ENCODE data around the gene THOC5. TPM values are rescaled to one million over a fixed set of nuclear protein-coding genes. Genes with fewer than 3 reads are reported as not detected.
"Not testable (repeated sequence)": the region's sequence is repeated elsewhere in the genome, so short reads cannot be mapped to it uniquely, and the experiment has no call there.

THOC5 gene
- total and polyA plus RNA-seq, 4 donors = 21.0 to 51.8 (median 27.9) TPM

GRCh38 chr22:29596408-29596807, 42.9 kb upstream of the THOC5 start:
- DNase-seq (no peak), ATAC-seq (ENCODE audit: insufficient read depth, low FRiP score) (no peak)
- Histone ChIP-seq H3K9ac (ENCODE audit: insufficient read depth in 1 of 2, low read length in 2 of 2) (no peak overlapping the region), H3K27ac (ENCODE audit: low read depth in 1 of 2, low read length in 1 of 2) (no peak overlapping the region), H3K4me3 (no peak overlapping the region), H3K4me1 (ENCODE audit: control insufficient read depth in 5 of 5, insufficient read depth in 5 of 5, low read length in 5 of 5) (peaks cover 0 to 2% (median 0%) of the 10 kb centered on the region in 5 donors), H3K9me3 (ENCODE audit: control insufficient read depth in 4 of 4, insufficient read depth in 3 of 4, low read length in 3 of 4) (no peaks in the 10 kb centered on the region), H3K36me3 (ENCODE audit: control insufficient read depth in 4 of 4, insufficient read depth in 4 of 4, low read length in 4 of 4) (no peaks in the 10 kb centered on the region), H3K27me3 (ENCODE audit: control insufficient read depth in 3 of 3, insufficient read depth in 3 of 3, low read length in 2 of 3) (no peaks in the 10 kb centered on the region)
- 90 to 97% methylated on average over 10 of the region's 10 CpGs for WGBS, 2 donors
- TF ChIP-seq, protein P1, sequence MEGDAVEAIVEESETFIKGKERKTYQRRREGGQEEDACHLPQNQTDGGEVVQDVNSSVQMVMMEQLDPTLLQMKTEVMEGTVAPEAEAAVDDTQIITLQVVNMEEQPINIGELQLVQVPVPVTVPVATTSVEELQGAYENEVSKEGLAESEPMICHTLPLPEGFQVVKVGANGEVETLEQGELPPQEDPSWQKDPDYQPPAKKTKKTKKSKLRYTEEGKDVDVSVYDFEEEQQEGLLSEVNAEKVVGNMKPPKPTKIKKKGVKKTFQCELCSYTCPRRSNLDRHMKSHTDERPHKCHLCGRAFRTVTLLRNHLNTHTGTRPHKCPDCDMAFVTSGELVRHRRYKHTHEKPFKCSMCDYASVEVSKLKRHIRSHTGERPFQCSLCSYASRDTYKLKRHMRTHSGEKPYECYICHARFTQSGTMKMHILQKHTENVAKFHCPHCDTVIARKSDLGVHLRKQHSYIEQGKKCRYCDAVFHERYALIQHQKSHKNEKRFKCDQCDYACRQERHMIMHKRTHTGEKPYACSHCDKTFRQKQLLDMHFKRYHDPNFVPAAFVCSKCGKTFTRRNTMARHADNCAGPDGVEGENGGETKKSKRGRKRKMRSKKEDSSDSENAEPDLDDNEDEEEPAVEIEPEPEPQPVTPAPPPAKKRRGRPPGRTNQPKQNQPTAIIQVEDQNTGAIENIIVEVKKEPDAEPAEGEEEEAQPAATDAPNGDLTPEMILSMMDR (IDR thresholded peaks at IDR 0.05; ENCODE audit: control extremely low read depth, extremely low read depth) = no peak

DNA sequence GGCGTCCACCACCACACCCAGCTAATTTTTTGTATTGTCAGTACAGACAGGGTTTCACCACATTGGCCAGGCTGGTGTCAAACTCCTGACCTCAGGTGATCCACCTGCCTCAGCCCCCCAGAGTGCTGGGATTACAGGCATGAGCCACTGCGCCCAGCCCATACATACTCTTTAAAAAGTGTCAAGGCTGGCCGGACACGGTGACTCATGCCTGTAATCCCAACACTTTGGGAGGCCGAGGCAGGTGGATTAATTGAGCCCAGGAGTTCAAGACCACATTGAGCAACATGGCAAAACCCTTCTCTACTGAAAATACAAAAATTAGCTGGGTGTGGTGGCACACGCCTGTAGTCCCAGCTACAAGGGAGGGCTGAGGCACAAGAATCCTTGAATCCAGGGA, 40.9 kb upstream of the THOC5 start:
- not testable (repeated sequence) for H3K4me1 ChIP-seq (ENCODE audit: control insufficient read depth in 5 of 5, insufficient read depth in 5 of 5, low read length in 5 of 5); ATAC-seq (ENCODE audit: insufficient read depth, low FRiP score); H3K27ac ChIP-seq (ENCODE audit: low read depth in 1 of 2, low read length in 1 of 2); H3K27me3 ChIP-seq (ENCODE audit: control insufficient read depth in 3 of 3, insufficient read depth in 3 of 3, low read length in 2 of 3); H3K36me3 ChIP-seq (ENCODE audit: control insufficient read depth in 4 of 4, insufficient read depth in 4 of 4, low read length in 4 of 4); H3K9me3 ChIP-seq (ENCODE audit: control insufficient read depth in 4 of 4, insufficient read depth in 3 of 4, low read length in 3 of 4); H3K9ac ChIP-seq (ENCODE audit: insufficient read depth in 1 of 2, low read length in 2 of 2); DNase-seq; H3K4me3 ChIP-seq
- 95 to 96% methylated on average over 6 of the region's 6 CpGs for WGBS, 2 donors

DNA sequence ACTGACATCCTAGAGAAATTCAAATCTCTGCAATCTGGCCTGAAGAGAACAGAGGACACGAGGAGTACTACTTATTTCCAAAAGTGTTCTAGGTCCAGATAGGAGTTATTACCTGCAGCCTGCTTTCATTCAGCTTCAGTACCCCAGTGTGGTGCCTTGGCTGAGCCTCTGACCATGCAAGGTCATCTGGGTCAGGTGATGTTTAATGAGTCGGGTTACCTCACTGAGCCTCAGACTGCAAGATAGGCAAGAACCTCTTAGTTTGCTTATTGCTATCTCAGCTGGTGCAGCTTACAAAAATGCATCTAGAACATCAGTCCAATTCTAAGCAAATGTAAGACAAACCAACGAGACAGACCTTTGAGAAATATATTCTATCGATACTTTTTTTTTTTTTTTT, 40.4 kb upstream of the THOC5 start:
- Histone ChIP-seq H3K4me3 (no peak overlapping the region), H3K36me3 (ENCODE audit: control insufficient read depth in 4 of 4, insufficient read depth in 4 of 4, low read length in 4 of 4) (no peaks in the 10 kb centered on the region), H3K27me3 (ENCODE audit: control insufficient read depth in 3 of 3, insufficient read depth in 3 of 3, low read length in 2 of 3) (no peaks in the 10 kb centered on the region), H3K4me1 (ENCODE audit: control insufficient read depth in 5 of 5, insufficient read depth in 5 of 5, low read length in 5 of 5) (peaks cover 0 to 2% (median 0%) of the 10 kb centered on the region in 5 donors), H3K9ac (ENCODE audit: insufficient read depth in 1 of 2, low read length in 2 of 2) (no peak overlapping the region), H3K27ac (ENCODE audit: low read depth in 1 of 2, low read length in 1 of 2) (no peak overlapping the region), H3K9me3 (ENCODE audit: control insufficient read depth in 4 of 4, insufficient read depth in 3 of 4, low read length in 3 of 4) (no peaks in the 10 kb centered on the region)
- no peak for ATAC-seq (ENCODE audit: insufficient read depth, low FRiP score)
- no peak for DNase-seq
- TF ChIP-seq, protein P1 (IDR thresholded peaks at IDR 0.05; ENCODE audit: control extremely low read depth, extremely low read depth) = no peak
- 79 to 85% methylated on average over 4 of the region's 4 CpGs for WGBS, 2 donors

GRCh38 chr22:29587938-29588699, 34.6 kb upstream of the THOC5 start:
- no peaks in the 10 kb centered on the region for H3K9me3 ChIP-seq (ENCODE audit: control insufficient read depth in 4 of 4, insufficient read depth in 3 of 4, low read length in 3 of 4)
- TF ChIP-seq, protein P1 (IDR thresholded peaks at IDR 0.05; ENCODE audit: control extremely low read depth, extremely low read depth) = no peak
- no peaks in the 10 kb centered on the region for H3K27me3 ChIP-seq (ENCODE audit: control insufficient read depth in 3 of 3, insufficient read depth in 3 of 3, low read length in 2 of 3)
- no peaks in the 10 kb centered on the region for H3K4me1 ChIP-seq (ENCODE audit: control insufficient read depth in 5 of 5, insufficient read depth in 5 of 5, low read length in 5 of 5)
- ATAC-seq (ENCODE audit: insufficient read depth, low FRiP score) (no peak), DNase-seq (no peak)
- no peaks in the 10 kb centered on the region for H3K36me3 ChIP-seq (ENCODE audit: control insufficient read depth in 4 of 4, insufficient read depth in 4 of 4, low read length in 4 of 4)
- H3K4me3 ChIP-seq = no peak overlapping the region
- no peak overlapping the region for H3K9ac ChIP-seq (ENCODE audit: insufficient read depth in 1 of 2, low read length in 2 of 2)
- H3K27ac ChIP-seq (ENCODE audit: low read depth in 1 of 2, low read length in 1 of 2) = no peak overlapping the region
- 78 to 89% methylated on average over 9 of the region's 9 CpGs for WGBS, 2 donors

DNA sequence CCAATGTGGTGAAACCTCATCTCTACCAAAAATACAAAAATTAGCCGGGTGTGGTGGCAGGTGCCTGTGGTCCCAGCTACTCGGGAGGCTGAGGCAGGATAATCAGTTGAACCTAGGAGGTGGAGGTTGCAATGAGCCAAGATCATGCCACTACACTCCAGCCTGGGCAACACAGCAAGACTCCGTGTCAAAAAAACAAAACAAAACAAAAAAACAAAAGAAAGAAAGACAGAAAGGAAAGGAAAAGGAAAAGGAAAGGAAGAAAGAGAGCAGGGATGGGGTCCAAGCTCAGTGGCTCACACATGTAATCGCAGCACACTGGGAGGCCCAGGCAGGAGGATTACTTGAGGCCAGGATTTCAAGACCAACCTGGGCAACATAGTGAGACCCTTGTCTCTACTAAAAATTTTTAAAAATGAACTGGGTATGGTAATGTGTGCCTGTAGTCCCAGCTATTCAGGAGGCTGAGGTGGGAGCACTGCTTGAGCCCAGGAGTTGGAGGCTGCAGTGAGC, 32.7 kb upstream of the THOC5 start:
- not testable (repeated sequence) for DNase-seq

More for the DNA sequence above, 32.7 kb upstream of the THOC5 start:
- not testable (repeated sequence) for H3K4me1 ChIP-seq (ENCODE audit: control insufficient read depth in 5 of 5, insufficient read depth in 5 of 5, low read length in 5 of 5); H3K9me3 ChIP-seq (ENCODE audit: control insufficient read depth in 4 of 4, insufficient read depth in 3 of 4, low read length in 3 of 4); H3K27me3 ChIP-seq (ENCODE audit: control insufficient read depth in 3 of 3, insufficient read depth in 3 of 3, low read length in 2 of 3); H3K36me3 ChIP-seq (ENCODE audit: control insufficient read depth in 4 of 4, insufficient read depth in 4 of 4, low read length in 4 of 4); H3K27ac ChIP-seq (ENCODE audit: low read depth in 1 of 2, low read length in 1 of 2); H3K4me3 ChIP-seq; H3K9ac ChIP-seq (ENCODE audit: insufficient read depth in 1 of 2, low read length in 2 of 2); ATAC-seq (ENCODE audit: insufficient read depth, low FRiP score)
- 90 to 97% methylated on average over 4 of the region's 4 CpGs for WGBS, 2 donors

All from lung (tissue), 12 donors.